DND-41 (cell line): ENCODE measurements around the gene MOGAT2.

Experiments used
- ATAC-seq: fragments of 200-7000 bp; cut with Tn5 transposase; 3 replicates; pipeline ENCODE4 v1.9.1; 2021; ENCODE audit warnings: low read depth; ENCODE audit not compliant: insufficient read depth
- DNase-seq: peaks from one replicate; pipeline ENCODE4 v3.0.0-alpha.2; 2020
- H2AFZ ChIP-seq: 2 replicates; pipeline ENCODE4 v1.6.0; 2012; ENCODE audit warnings: low read depth, low read length
- H3K27ac ChIP-seq: 2 replicates; pipeline ENCODE4 v1.5.1; 2012; ENCODE audit warnings: low read length, inconsistent platforms
- H3K27me3 ChIP-seq: fragments of 200-600 bp; sonication (generic); 2 replicates; pipeline ENCODE4 v1.6.0; 2012; ENCODE audit warnings: low read length, mild to moderate bottlenecking, inconsistent platforms; ENCODE audit not compliant: insufficient read depth, poor library complexity
- H3K36me3 ChIP-seq: 2 replicates; pipeline ENCODE4 v1.5.1; 2012; ENCODE audit warnings: low read length, inconsistent platforms; ENCODE audit not compliant: insufficient read depth
- H3K4me1 ChIP-seq: 2 replicates; pipeline ENCODE4 v1.5.1; 2012; ENCODE audit warnings: mild to moderate bottlenecking, low read length; ENCODE audit not compliant: insufficient read depth
- H3K4me2 ChIP-seq: 2 replicates; pipeline ENCODE4 v1.6.0; 2012; ENCODE audit warnings: mild to moderate bottlenecking, moderate library complexity, low read length, inconsistent platforms; ENCODE audit not compliant: insufficient read depth
- H3K4me3 ChIP-seq, 2 experiments: fragments of 200-600 bp in 1 of 2; shearing (Covaris generic) in 1 of 2; 2 replicates each; pipeline ENCODE4 v1.5.1; 2012 to 2016; ENCODE audit warnings: inconsistent platforms in 2 of 2, low read length in 2 of 2, mild to moderate bottlenecking in 2 of 2, low read depth in 1 of 2, moderate library complexity in 1 of 2
- H3K79me2 ChIP-seq: 2 replicates; pipeline ENCODE4 v1.6.0; 2012; ENCODE audit warnings: low read length, inconsistent platforms; ENCODE audit not compliant: insufficient read depth
- H3K9ac ChIP-seq: 2 replicates; pipeline ENCODE4 v1.6.0; 2012; ENCODE audit warnings: low read depth, mild to moderate bottlenecking, inconsistent platforms, low read length, moderate library complexity
- H3K9me3 ChIP-seq: 2 replicates; pipeline ENCODE4 v1.5.1; 2012; ENCODE audit warnings: low read length, moderate library complexity, mild to moderate bottlenecking, inconsistent platforms; ENCODE audit not compliant: insufficient read depth, severe bottlenecking
- H4K20me1 ChIP-seq: 2 replicates; pipeline ENCODE4 v1.6.0; 2012; ENCODE audit warnings: low read length; ENCODE audit not compliant: insufficient read depth
- CTCF ChIP-seq: IDR thresholded peaks from 2 replicates; pipeline ENCODE4 v1.5.1; 2012; ENCODE audit warnings: borderline replicate concordance, low read length, moderate library complexity, mild to moderate bottlenecking; ENCODE audit not compliant: poor library complexity, severe bottlenecking; ENCODE audit errors: extremely low read depth
- EZH2 ChIP-seq: IDR thresholded peaks from 3 replicates; pipeline ENCODE4 v1.6.1; 2012; ENCODE audit warnings: borderline replicate concordance, low read depth, mild to moderate bottlenecking, moderate library complexity, low read length, inconsistent platforms; ENCODE audit not compliant: severe bottlenecking

Gene MOGAT2

DNA sequence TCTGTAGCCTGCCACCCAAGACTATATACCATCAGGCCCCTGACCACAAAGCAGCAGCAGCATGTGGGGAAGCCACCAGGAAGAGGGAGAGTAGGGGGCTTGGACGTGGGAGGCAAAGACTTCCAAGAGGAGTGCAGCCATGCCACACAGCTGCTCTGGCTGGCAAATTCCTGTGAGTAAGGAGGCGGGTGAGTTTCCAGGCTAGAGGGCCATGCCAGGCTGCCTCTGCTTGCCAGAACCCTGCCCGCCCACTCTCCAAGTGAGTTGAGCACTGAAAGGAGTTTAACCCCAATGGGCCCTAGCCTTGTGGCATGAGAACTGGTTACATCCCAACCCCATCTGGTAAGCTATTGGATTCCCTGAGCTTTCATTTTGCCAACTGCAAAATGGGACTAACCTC lies 46.2 kb downstream of the MOGAT2 start:
- no peak overlapping the region for H3K4me3 ChIP-seq
- ATAC-seq (no peak), DNase-seq (no peak)
- no peaks in the 10 kb centered on the region for H3K79me2 ChIP-seq
- no peaks in the 10 kb centered on the region for H4K20me1 ChIP-seq
- H3K4me1 ChIP-seq = no peaks in the 10 kb centered on the region
- H3K27ac ChIP-seq = no peak overlapping the region
- H2AFZ ChIP-seq = no peak overlapping the region
- H3K9ac ChIP-seq = no peak overlapping the region
- H3K27me3 ChIP-seq = peaks cover 2% of the 10 kb centered on the region
- H3K9me3 ChIP-seq = no peaks in the 10 kb centered on the region
- no peak for TF ChIP-seq CTCF
- H3K36me3 ChIP-seq = no peaks in the 10 kb centered on the region
- no peak overlapping the region for H3K4me2 ChIP-seq

DNA sequence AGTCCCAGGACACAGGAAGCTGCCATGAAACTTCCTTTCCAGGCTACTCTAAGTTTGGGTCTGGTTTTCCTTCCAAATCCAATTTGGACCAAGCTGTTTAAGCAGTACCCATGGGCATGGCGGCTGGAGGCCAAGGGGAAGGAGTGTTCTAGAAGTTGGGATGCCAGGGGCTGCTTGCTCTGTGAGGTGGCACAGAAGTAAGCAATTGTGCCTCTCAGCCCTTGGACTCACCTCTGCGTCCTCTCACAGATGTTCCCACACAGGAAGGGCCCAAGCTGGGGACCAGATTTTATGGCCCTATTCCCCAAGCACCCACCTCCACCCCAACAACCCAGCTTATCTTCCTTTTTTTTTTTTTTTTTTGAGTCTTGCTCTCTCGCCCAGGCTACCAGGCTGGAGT lies 47.5 kb downstream of the MOGAT2 start:
- no peaks in the 10 kb centered on the region for H4K20me1 ChIP-seq
- H3K4me1 ChIP-seq = no peaks in the 10 kb centered on the region
- H3K9ac ChIP-seq = no peak overlapping the region
- DNase-seq (no peak), ATAC-seq (no peak)
- H3K4me3 ChIP-seq = no peak overlapping the region
- no peaks in the 10 kb centered on the region for H3K36me3 ChIP-seq
- no peak overlapping the region for H2AFZ ChIP-seq
- no peak for TF ChIP-seq EZH2
- TF ChIP-seq CTCF = no peak
- H3K27me3 ChIP-seq = peaks cover 2% of the 10 kb centered on the region
- H3K9me3 ChIP-seq = no peaks in the 10 kb centered on the region
- no peak overlapping the region for H3K27ac ChIP-seq
- no peak overlapping the region for H3K4me2 ChIP-seq
- H3K79me2 ChIP-seq = no peaks in the 10 kb centered on the region

- Histone ChIP-seq H3K4me2 (no peak overlapping the region), H3K9me3 (no peaks in the 10 kb centered on the region), H3K36me3 (no peaks in the 10 kb centered on the region), H3K27me3 (peaks cover 9% of the 10 kb centered on the region), H3K9ac (no peak overlapping the region), H3K27ac (no peak overlapping the region), H3K4me1 (no peaks in the 10 kb centered on the region), H2AFZ (no peak overlapping the region), H3K79me2 (no peaks in the 10 kb centered on the region), H3K4me3 (no peak overlapping the region), H4K20me1 (no peaks in the 10 kb centered on the region)
- no peak for DNase-seq
- ATAC-seq = no peak
- TF ChIP-seq CTCF (no peak), EZH2 (no peak)
These were observed 49.0 kb downstream of the MOGAT2 start for GRCh38 chr11:75766443-75767227.
